Measurements from ENCODE around the gene PTX4. TPM values are rescaled to one million over a fixed set of nuclear protein-coding genes. Genes with fewer than 3 reads are reported as not detected.

The PTX4 gene
- total and polyA plus RNA-seq, 9 of the 15 experiments (the other 6 are each of a cell fraction or from before 2014, with no cell fraction given): 0.11 TPM; not detected in 8

GRCh38 chr16:1530349-1530882 lies 41.7 kb upstream of the PTX4 start:
- Histone ChIP-seq H2AFZ (ENCODE audit: low read depth, low read length) (no peak overlapping the region), H3K4me3 (no peak overlapping the region), H3K9ac (ENCODE audit: insufficient read depth in 1 of 2, low read depth in 2 of 2, low read length in 2 of 2) (peak overlapping the region in 1 of 2 experiments; percentile 43; a peak in 1 of 4 replicates), H3K9me1 (ENCODE audit: control insufficient read depth, insufficient read depth, low read length) (no peaks in the 10 kb centered on the region), H3K79me2 (ENCODE audit: control insufficient read depth, insufficient read depth, low read length) (no peaks in the 10 kb centered on the region), H3K4me2 (ENCODE audit: insufficient read depth, low read length) (no peak overlapping the region), H3K27me3 (ENCODE audit: control insufficient read depth in 2 of 2, insufficient read depth in 2 of 2, low read length in 2 of 2) (peaks cover 19 to 78% of the 10 kb centered on the region in 2 experiments; a peak in 4 of 5 replicates), H3K27ac (ENCODE audit: extremely low read depth, low read depth, low read length) (no peak overlapping the region), H3K4me1 (replicated peaks in 1 of 2; ENCODE audit: control insufficient read depth in 2 of 2, insufficient read depth in 2 of 2, low read length in 2 of 2) (peaks cover 4 to 73% of the 10 kb centered on the region in 2 experiments; a peak in 3 of 5 replicates), H3K36me3 (ENCODE audit: control insufficient read depth, insufficient read depth, low read length) (no peaks in the 10 kb centered on the region), H3K9me3 (replicated peaks; ENCODE audit: control insufficient read depth, insufficient read depth, low read depth, low read length) (no peaks in the 10 kb centered on the region), H4K20me1 (replicated peaks; ENCODE audit: control insufficient read depth, insufficient read depth, low read length) (peaks cover 14% of the 10 kb centered on the region)
- ATAC-seq (no peak), DNase-seq (ENCODE audit: extremely low read depth in 1 of 4, low spot score in 3 of 4) (no peak), FAIRE-seq (no peak)
- WGBS (ENCODE audit: insufficient coverage, low coverage, missing lambda C conversion rate): 47% methylated on average over 10 of the region's 27 CpGs
- ChIA-PET CTCF (ENCODE audit: low intra/inter-chr PET ratio) (no interaction called here), POLR2A (no interaction called here)
- BruUV-seq (replicated peaks): no TSS peak
- in situ Hi-C loops (cut with MboI): no loop called here
- intact Hi-C loops (cut with micrococcal nuclease): no loop called here
- TF ChIP-seq ZBTB26 (CRISPR knock-in tag; IDR thresholded peaks at IDR 0.05) (no peak), PRMT5 (CRISPR knock-in tag; IDR thresholded peaks at IDR 0.05) (no peak), MBD1 (CRISPR knock-in tag; IDR thresholded peaks at IDR 0.05) (no peak), SMARCE1 (IDR thresholded peaks at IDR 0.05) (no peak), ZFX (CRISPR knock-in tag; IDR thresholded peaks at IDR 0.05) (no peak), THAP7 (CRISPR knock-in tag; IDR thresholded peaks at IDR 0.05) (no peak), ERF (CRISPR knock-in tag; IDR thresholded peaks at IDR 0.05) (no peak), RBM25 (IDR thresholded peaks at IDR 0.05; ENCODE audit: low read depth, low read length, severe bottlenecking) (no peak), RBM22 (IDR thresholded peaks at IDR 0.05; ENCODE audit: low read depth, low read length, poor library complexity, severe bottlenecking) (no peak), CTCFL (IDR thresholded peaks at IDR 0.05; ENCODE audit: borderline replicate concordance, insufficient read depth, low read depth, low read length, poor library complexity, severe bottlenecking) (no peak), ZNF696 (CRISPR knock-in tag; conservative IDR thresholded peaks at IDR 0.05) (no peak)
